Panc1 (cell line): ENCODE results near the gene PIGW.

Source experiments
- CTCF ChIP-seq: fragments of 450-650 bp; IDR thresholded peaks from 2 replicates; pipeline ENCODE4 v1.5.1; 2017; ENCODE audit warnings: mild to moderate bottlenecking
- POLR2AphosphoS5 ChIP-seq: IDR thresholded peaks from 2 replicates; pipeline ENCODE4 v1.6.1; 2012; ENCODE audit warnings: mild to moderate bottlenecking, low read depth, low read length, moderate library complexity

GRCh38 chr17:36501963-36502362 lies 32.8 kb upstream of the PIGW start:
- TF ChIP-seq POLR2AphosphoS5 (no peak), CTCF (no peak)
